Body of pancreas (tissue), 4 donors: ENCODE data around the gene ATP5F1A. TPM values are rescaled to one million over a fixed set of nuclear protein-coding genes. Genes with fewer than 3 reads are reported as not detected.
"Not testable (repeated sequence)": the region's sequence is repeated elsewhere in the genome, so short reads cannot be mapped to it uniquely, and the experiment has no call there.

Source experiments
- ATAC-seq: fragments of 150-250 bp; one replicate; pipeline ENCODE4 v1.9.1; 2016
- DNase-seq, 4 donors: peaks; one replicate each; pipeline ENCODE4 v3.0.0-alpha.2; 2019
- H3K27ac ChIP-seq, 4 donors: fragments of 200-600 bp; sonication (generic); 1 replicate in 3 of 4; 2 replicates in 1 of 4; pipeline versions ENCODE4 v1.5.1 to v1.6.1; 2016 to 2019; ENCODE audit warnings: mild to moderate bottlenecking in 1 of 4, mixed read lengths in 1 of 4, moderate library complexity in 1 of 4
- H3K27me3 ChIP-seq, 2 donors: fragments of 200-600 bp; sonication (generic); one replicate each; pipeline ENCODE4 v1.6.0; 2016; ENCODE audit warnings: mild to moderate bottlenecking in 1 of 2
- H3K36me3 ChIP-seq, 2 donors: fragments of 200-600 bp; sonication (generic); replicated peaks in 1 of 2; 2 replicates each; pipeline ENCODE4 v1.5.1; 2016; ENCODE audit warnings: low read depth in 2 of 2; ENCODE audit not compliant: insufficient read depth in 1 of 2
- H3K4me1 ChIP-seq: fragments of 200-600 bp; sonication (generic); one replicate; pipeline ENCODE4 v1.6.0; 2016
- H3K4me3 ChIP-seq, 2 donors: fragments of 200-600 bp; sonication (generic); 1 replicate in 1 of 2; 2 replicates in 1 of 2; pipeline ENCODE4 v1.5.1; 2016 to 2019
- H3K9me3 ChIP-seq, 3 donors: fragments of 200-600 bp; sonication (generic); 1 replicate in 2 of 3; 2 replicates in 1 of 3; pipeline ENCODE4 v1.5.1; 2016
- POLR2A ChIP-seq, 3 donors: fragments of 450-650 bp; IDR thresholded peaks; one replicate each; pipeline ENCODE4 v1.6.1; 2016; ENCODE audit warnings: antibody characterized with exemption in 3 of 3, mild to moderate bottlenecking in 2 of 3
- WGBS, 2 donors: methylation state at CpG; one replicate each; pipeline ENCODE4 v1.1.5; 2017; 5-methylcytosine and 5-hydroxymethylcytosine counted together
- intact Hi-C: fragments of 100-400 bp; cut with DNase I; formaldehyde crosslinking; loops from one replicate; pipeline ENCODE4 v1.15.1; 2023
- total RNA-seq, 2 donors: library from RNA; depleted of rRNA; stranded (reverse); fragments of >200 nt; gene quantifications; one replicate each; pipeline ENCODE4 v1.1.0, GENCODE V29; 2016
- TF ChIP-seq, protein P1 (sequence below), 7 experiments: fragments of 450-650 bp in 4 of 7; fragments of 200-600 bp in 3 of 7; sonication (generic) in 3 of 7; IDR thresholded peaks; one replicate each; pipeline ENCODE4 v1.5.1; 2016 to 2019; ENCODE audit warnings: antibody characterized with exemption in 7 of 7

The ATP5F1A gene
- total RNA-seq, 2 donors from 2014 or later = 177 to 305 TPM

DNA sequence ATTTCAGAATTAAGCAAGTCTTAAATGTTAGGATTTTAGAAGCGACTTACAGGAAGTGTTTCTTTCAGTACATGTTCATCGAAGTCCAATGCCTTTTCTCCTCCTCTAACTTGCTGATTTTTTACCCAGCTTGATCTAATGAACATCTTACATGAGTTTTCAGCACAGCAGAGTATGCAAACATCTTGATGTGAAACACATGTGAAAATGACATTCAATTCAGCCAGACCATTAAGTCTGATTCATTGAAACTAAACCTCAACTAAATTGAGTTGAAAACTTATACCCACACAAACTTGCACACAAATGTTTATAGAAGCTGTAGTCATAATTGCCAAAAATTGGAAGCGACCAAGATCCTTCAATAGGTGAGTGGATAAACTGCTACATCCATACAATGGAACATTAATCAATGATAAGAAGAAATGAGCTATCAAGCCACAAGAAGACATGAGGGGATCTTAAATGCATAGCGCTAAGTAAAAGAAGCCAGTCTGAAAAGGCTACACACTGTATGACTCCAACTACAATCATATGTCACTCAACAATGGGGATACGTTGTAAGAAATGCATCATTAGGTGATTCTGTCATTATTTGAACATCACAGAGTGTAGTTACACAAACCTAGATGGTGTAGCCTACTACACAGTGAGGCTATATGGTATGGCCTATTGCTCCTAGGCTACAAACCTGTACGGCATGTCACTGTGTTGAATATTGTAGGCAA is 44.6 kb downstream of the ATP5F1A start:
- WGBS, 2 donors = 92 to 93% methylated on average over 6 of the region's 6 CpGs
- Histone ChIP-seq H3K27ac (no peak overlapping the region), H3K27me3 (no peaks in the 10 kb centered on the region), H3K36me3 (no peaks in the 10 kb centered on the region), H3K4me3 (no peak overlapping the region), H3K9me3 (no peaks in the 10 kb centered on the region), H3K4me1 (peaks cover 14% of the 10 kb centered on the region)
- no peak for TF ChIP-seq POLR2A (IDR thresholded peaks at IDR 0.05)
- TF ChIP-seq, protein P1, sequence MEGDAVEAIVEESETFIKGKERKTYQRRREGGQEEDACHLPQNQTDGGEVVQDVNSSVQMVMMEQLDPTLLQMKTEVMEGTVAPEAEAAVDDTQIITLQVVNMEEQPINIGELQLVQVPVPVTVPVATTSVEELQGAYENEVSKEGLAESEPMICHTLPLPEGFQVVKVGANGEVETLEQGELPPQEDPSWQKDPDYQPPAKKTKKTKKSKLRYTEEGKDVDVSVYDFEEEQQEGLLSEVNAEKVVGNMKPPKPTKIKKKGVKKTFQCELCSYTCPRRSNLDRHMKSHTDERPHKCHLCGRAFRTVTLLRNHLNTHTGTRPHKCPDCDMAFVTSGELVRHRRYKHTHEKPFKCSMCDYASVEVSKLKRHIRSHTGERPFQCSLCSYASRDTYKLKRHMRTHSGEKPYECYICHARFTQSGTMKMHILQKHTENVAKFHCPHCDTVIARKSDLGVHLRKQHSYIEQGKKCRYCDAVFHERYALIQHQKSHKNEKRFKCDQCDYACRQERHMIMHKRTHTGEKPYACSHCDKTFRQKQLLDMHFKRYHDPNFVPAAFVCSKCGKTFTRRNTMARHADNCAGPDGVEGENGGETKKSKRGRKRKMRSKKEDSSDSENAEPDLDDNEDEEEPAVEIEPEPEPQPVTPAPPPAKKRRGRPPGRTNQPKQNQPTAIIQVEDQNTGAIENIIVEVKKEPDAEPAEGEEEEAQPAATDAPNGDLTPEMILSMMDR (IDR thresholded peaks at IDR 0.05) = no peak
- intact Hi-C loops = no loop called here
- ATAC-seq (no peak), DNase-seq (no peak)

DNA sequence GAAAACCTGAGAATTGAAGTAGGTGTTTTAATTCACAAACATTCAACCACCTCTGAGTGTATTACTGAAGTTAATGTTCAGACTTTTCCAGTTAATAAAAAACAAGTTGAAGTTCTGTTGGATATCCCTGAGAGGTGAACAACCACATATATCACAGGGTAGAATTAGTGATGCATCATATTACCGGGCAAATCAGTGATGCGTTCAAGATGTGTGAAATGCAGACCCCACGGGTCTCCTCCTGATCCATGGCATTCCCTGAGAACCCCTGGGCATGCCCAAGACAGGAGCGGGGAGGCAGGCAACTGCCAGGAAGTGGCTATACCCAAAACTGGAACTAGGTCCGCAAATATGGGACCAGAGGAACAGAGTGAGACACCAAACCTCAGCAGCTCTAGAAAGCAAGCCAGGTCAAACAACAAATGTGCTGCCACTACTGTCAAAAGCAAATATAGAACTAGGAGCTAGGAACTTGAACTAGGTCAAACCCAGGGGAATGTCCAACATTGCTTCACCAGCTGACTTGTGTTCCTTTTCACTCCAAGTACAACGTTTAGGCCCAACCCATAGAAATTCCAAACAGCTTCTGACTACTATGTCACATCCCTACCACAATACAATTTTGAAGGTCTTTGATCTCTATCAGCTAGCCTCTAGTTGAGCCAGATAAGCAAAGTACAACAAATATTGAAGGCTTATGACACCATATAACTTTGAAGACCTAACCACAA is 46.2 kb downstream of the ATP5F1A start:
- Histone ChIP-seq H3K4me1 (peaks cover 14% of the 10 kb centered on the region), H3K27me3 (no peaks in the 10 kb centered on the region), H3K4me3 (no peak overlapping the region), H3K36me3 (no peaks in the 10 kb centered on the region), H3K9me3 (no peaks in the 10 kb centered on the region), H3K27ac (peak overlapping the region in 2 of 4 donors; percentile 58 to 70)
- intact Hi-C loops = no loop called here
- TF ChIP-seq, protein P1 (IDR thresholded peaks at IDR 0.05) = no peak
- TF ChIP-seq POLR2A (IDR thresholded peaks at IDR 0.05) = peak in 1 of 3 donors; percentile 15
- WGBS, 2 donors = 51 to 56% methylated on average over 5 to 6 of the region's 6 CpGs
- ATAC-seq (peak; percentile 86), DNase-seq (peak; percentile 24 to 63 (median 41))

DNA sequence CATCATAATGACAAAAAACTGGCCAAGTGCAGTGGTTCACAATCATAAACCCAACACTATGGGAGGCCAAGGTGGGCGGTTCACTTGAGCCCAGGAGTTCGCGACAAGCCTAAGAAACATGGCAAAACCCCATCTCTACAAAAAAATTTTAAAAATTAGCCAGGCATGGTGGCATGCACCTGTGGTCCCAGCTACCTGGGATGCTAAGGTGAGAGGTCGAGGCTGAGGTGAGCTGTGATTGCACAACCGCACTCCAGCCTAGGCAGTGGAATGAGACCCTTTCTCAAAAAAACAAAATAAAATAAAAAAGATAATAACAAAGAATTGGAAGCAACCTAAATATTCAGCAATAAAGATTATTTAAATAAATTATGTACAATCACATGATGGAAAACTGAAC is 47.8 kb downstream of the ATP5F1A start:
- 91 to 97% methylated on average over 5 of the region's 5 CpGs for WGBS, 2 donors
- peaks cover 14% of the 10 kb centered on the region for H3K4me1 ChIP-seq
- no peak overlapping the region for H3K27ac ChIP-seq
- H3K36me3 ChIP-seq = no peaks in the 10 kb centered on the region
- ATAC-seq = no peak
- H3K27me3 ChIP-seq = no peaks in the 10 kb centered on the region
- no peak overlapping the region for H3K4me3 ChIP-seq
- DNase-seq = no peak
- no peaks in the 10 kb centered on the region for H3K9me3 ChIP-seq
- TF ChIP-seq, protein P1 (IDR thresholded peaks at IDR 0.05) = no peak
- TF ChIP-seq POLR2A (IDR thresholded peaks at IDR 0.05) = no peak
- intact Hi-C loops = no loop called here

DNA sequence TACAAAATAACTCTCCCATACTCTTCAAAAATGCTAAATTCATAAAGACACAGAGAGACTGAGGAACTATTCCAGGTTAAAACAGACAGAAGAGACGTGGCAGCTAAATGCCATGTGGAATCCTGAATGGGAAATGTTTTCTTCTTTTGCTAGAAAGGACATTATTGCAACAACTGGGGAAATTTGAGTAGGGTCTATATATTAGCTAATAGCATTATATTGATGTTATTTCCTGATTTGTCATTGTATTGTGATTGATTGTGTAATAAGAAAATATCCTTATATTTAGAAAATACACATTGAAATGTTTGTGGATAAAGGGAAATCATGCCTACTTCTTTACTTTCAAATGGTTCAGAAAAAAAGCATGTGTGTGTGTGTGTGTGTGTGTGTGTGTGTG is 49.5 kb downstream of the ATP5F1A start:
- Histone ChIP-seq H3K27ac (no peak overlapping the region), H3K4me1 (peaks cover 14% of the 10 kb centered on the region), H3K27me3 (no peaks in the 10 kb centered on the region), H3K4me3 (no peak overlapping the region), H3K36me3 (no peaks in the 10 kb centered on the region), H3K9me3 (no peaks in the 10 kb centered on the region)
- intact Hi-C loops = no loop called here
- WGBS, 2 donors = 94 to 97% methylated on average over 1 of the region's 1 CpG
- no peak for TF ChIP-seq POLR2A (IDR thresholded peaks at IDR 0.05)
- TF ChIP-seq, protein P1 (IDR thresholded peaks at IDR 0.05) = no peak
- no peak for ATAC-seq
- no peak for DNase-seq

DNA sequence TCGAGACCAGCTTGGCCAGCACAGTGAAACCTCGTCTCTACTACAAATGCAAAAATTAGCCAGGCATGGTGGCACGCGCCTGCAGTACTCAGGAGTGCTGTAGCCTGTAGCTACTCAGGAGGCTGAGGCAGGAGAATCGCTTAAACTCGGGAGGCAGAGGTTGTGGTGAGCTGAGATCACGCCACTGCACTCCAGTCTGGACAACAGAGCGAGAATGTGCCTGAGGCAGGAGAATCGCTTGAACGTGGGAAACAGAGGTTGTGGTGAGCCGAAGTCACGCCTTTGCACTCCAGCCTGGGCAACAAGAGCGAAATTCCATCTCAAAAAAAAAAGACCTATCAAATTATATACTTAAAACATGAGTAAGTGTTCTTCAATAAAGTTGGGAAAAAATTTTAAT is 50.7 kb downstream of the ATP5F1A start:
- WGBS, 2 donors = 91 to 93% methylated on average over 13 of the region's 13 CpGs
- H3K9me3 ChIP-seq, intact Hi-C loops: not testable (repeated sequence)

More for the DNA sequence above, 50.7 kb downstream of the ATP5F1A start:
- not testable (repeated sequence) for H3K4me3 ChIP-seq, DNase-seq, H3K36me3 ChIP-seq, H3K27me3 ChIP-seq, ATAC-seq, H3K27ac ChIP-seq
- H3K4me1 ChIP-seq = peaks cover 14% of the 10 kb centered on the region
